Measurements from ENCODE around the gene STEAP1. TPM values are rescaled to one million over a fixed set of nuclear protein-coding genes. Genes with fewer than 3 reads are reported as not detected.

Gene STEAP1
- total RNA-seq, 1 experiment from 2014 or later: 5.5 TPM

DNA sequence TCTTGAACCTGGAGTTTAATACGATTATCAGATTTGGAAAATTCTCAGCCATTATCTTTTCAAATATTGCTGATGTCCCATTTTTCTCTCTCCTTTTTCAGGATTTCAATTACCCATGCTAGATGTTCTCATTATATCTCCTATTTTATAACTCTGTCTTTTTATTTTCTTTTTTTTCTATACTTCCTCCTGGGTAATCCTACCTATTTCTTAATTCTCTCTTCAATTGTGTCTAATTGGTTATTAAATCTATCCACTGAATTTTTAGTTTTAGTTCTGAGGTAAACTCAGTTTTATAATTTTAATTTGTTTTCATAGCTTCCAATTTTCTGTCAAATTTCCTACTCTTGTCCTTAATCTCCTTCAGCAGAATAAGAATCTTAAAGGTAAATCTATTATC is 15.6 kb downstream of the STEAP1 start:
- no peak overlapping the region for H3K4me3 ChIP-seq (ENCODE audit: low read depth in 2 of 2, low read length in 2 of 2)
- DNase-seq (ENCODE audit: low read depth, low spot score) (no peak), ATAC-seq (no peak)
- H3K4me1 ChIP-seq (ENCODE audit: control insufficient read depth, insufficient read depth, low read length): no peaks in the 10 kb centered on the region
- ChIA-PET CTCF (no interaction called here), POLR2A (no interaction called here)
- H3K27me3 ChIP-seq (ENCODE audit: control insufficient read depth, insufficient read depth, low read length): no peaks in the 10 kb centered on the region
- in situ Hi-C loops (cut with HindIII; ENCODE audit: low pct_unique_long_range_greater_than_20kb, low sequenced_read_pairs) (no loop called here), intact Hi-C loops (cut with micrococcal nuclease; ENCODE audit: unreplicated experiment) (no loop called here)
- BruUV-seq (replicated peaks): no TSS peak
- no peaks in the 10 kb centered on the region for H3K36me3 ChIP-seq (ENCODE audit: control insufficient read depth, insufficient read depth, low read length)
- peaks cover 14% of the 10 kb centered on the region; the same call in 1 of the 2 replicates for H3K9me3 ChIP-seq (ENCODE audit: control insufficient read depth, insufficient read depth, low read depth, low read length)
- H3K27ac ChIP-seq (ENCODE audit: low read length): no peak overlapping the region
- TF ChIP-seq POLR2AphosphoS5 (IDR thresholded peaks at IDR 0.05; ENCODE audit: low read depth, low read length): no peak
- TF ChIP-seq TCF7L2 (IDR thresholded peaks at IDR 0.05; ENCODE audit: low read depth, low read length): no peak
- TF ChIP-seq, protein P1, sequence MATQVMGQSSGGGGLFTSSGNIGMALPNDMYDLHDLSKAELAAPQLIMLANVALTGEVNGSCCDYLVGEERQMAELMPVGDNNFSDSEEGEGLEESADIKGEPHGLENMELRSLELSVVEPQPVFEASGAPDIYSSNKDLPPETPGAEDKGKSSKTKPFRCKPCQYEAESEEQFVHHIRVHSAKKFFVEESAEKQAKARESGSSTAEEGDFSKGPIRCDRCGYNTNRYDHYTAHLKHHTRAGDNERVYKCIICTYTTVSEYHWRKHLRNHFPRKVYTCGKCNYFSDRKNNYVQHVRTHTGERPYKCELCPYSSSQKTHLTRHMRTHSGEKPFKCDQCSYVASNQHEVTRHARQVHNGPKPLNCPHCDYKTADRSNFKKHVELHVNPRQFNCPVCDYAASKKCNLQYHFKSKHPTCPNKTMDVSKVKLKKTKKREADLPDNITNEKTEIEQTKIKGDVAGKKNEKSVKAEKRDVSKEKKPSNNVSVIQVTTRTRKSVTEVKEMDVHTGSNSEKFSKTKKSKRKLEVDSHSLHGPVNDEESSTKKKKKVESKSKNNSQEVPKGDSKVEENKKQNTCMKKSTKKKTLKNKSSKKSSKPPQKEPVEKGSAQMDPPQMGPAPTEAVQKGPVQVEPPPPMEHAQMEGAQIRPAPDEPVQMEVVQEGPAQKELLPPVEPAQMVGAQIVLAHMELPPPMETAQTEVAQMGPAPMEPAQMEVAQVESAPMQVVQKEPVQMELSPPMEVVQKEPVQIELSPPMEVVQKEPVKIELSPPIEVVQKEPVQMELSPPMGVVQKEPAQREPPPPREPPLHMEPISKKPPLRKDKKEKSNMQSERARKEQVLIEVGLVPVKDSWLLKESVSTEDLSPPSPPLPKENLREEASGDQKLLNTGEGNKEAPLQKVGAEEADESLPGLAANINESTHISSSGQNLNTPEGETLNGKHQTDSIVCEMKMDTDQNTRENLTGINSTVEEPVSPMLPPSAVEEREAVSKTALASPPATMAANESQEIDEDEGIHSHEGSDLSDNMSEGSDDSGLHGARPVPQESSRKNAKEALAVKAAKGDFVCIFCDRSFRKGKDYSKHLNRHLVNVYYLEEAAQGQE (IDR thresholded peaks at IDR 0.05; ENCODE audit: insufficient read depth in 1 of 2, low read depth in 2 of 2, low read length in 1 of 2): no peak
- TF ChIP-seq, protein P2, sequence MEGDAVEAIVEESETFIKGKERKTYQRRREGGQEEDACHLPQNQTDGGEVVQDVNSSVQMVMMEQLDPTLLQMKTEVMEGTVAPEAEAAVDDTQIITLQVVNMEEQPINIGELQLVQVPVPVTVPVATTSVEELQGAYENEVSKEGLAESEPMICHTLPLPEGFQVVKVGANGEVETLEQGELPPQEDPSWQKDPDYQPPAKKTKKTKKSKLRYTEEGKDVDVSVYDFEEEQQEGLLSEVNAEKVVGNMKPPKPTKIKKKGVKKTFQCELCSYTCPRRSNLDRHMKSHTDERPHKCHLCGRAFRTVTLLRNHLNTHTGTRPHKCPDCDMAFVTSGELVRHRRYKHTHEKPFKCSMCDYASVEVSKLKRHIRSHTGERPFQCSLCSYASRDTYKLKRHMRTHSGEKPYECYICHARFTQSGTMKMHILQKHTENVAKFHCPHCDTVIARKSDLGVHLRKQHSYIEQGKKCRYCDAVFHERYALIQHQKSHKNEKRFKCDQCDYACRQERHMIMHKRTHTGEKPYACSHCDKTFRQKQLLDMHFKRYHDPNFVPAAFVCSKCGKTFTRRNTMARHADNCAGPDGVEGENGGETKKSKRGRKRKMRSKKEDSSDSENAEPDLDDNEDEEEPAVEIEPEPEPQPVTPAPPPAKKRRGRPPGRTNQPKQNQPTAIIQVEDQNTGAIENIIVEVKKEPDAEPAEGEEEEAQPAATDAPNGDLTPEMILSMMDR (IDR thresholded peaks at IDR 0.05): no peak
- no peak for TF ChIP-seq SIN3A (IDR thresholded peaks at IDR 0.05; ENCODE audit: borderline replicate concordance, insufficient read depth, low read depth, low read length)

DNA sequence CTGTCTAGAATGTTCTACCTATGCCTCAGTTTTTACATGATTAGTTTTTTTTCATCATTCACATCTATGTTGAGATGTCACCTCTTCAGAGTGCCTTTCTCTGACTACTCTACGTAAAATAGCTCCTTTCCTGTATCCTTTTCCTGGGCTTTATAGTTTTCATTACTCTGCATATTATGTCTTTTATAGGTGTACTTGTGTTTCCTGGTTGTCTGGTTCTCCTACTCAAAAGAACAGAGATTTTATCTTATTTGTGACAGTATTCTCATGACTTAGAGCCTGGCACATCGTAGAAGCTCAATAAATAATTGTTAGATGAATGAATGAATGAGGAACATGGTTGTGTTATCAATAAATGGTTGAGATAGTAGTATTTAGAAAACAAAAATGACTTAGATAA is 17.9 kb downstream of the STEAP1 start:
- H3K27me3 ChIP-seq (ENCODE audit: control insufficient read depth, insufficient read depth, low read length): no peaks in the 10 kb centered on the region

More for the DNA sequence above, 17.9 kb downstream of the STEAP1 start:
- DNase-seq (ENCODE audit: low read depth, low spot score): no peak
- CTCF ChIA-PET: interaction anchor here (0.6 kb wide), 1 partner anchor 19 kb away, joined by 9 read pairs; no protein-coding TSS in a partner anchor
- intact Hi-C loops (cut with micrococcal nuclease; ENCODE audit: unreplicated experiment): no loop called here
- POLR2A ChIA-PET: no interaction called here
- no peaks in the 10 kb centered on the region for H3K4me1 ChIP-seq (ENCODE audit: control insufficient read depth, insufficient read depth, low read length)
- H3K9me3 ChIP-seq (ENCODE audit: control insufficient read depth, insufficient read depth, low read depth, low read length): peaks cover 16% of the 10 kb centered on the region; the same call in 1 of the 2 replicates
- no peak overlapping the region for H3K4me3 ChIP-seq (ENCODE audit: low read depth in 2 of 2, low read length in 2 of 2)
- H3K36me3 ChIP-seq (ENCODE audit: control insufficient read depth, insufficient read depth, low read length): no peaks in the 10 kb centered on the region
- in situ Hi-C loops (cut with HindIII; ENCODE audit: low pct_unique_long_range_greater_than_20kb, low sequenced_read_pairs): no loop called here
- no peak for TF ChIP-seq SIN3A (IDR thresholded peaks at IDR 0.05; ENCODE audit: borderline replicate concordance, insufficient read depth, low read depth, low read length)
- TF ChIP-seq, protein P1 (IDR thresholded peaks at IDR 0.05; ENCODE audit: insufficient read depth in 1 of 2, low read depth in 2 of 2, low read length in 1 of 2): no peak
- no peak for TF ChIP-seq TCF7L2 (IDR thresholded peaks at IDR 0.05; ENCODE audit: low read depth, low read length)
- no peak for TF ChIP-seq POLR2AphosphoS5 (IDR thresholded peaks at IDR 0.05; ENCODE audit: low read depth, low read length)
- TF ChIP-seq, protein P2 (IDR thresholded peaks at IDR 0.05): no peak
- no peak for ATAC-seq
- H3K27ac ChIP-seq (ENCODE audit: low read length): no peak overlapping the region
- BruUV-seq (replicated peaks): no TSS peak

All from Panc1 (cell line).